ENCODE data around the gene LRMDA.

- TF ChIP-seq CTCF (IDR thresholded peaks at IDR 0.05; ENCODE audit: borderline replicate concordance, extremely low read depth, low read length, poor library complexity, severe bottlenecking) (no peak), EZH2 (IDR thresholded peaks at IDR 0.05; ENCODE audit: borderline replicate concordance, low read depth, low read length, severe bottlenecking) (no peak)
Measured at GRCh38 chr10:76036962-76037361, 605.5 kb downstream of the LRMDA start.

Measured in DND-41 (cell line).